Fibroblast of villous mesenchyme (primary cell): ENCODE results near the gene MLLT3. TPM values are rescaled to one million over a fixed set of nuclear protein-coding genes. Genes with fewer than 3 reads are reported as not detected.

ENCODE experiments used
- DNase-seq: peaks from one replicate; pipeline ENCODE4 v3.0.0-alpha.2; 2010; ENCODE audit warnings: low read depth
- H3K4me3 ChIP-seq: 2 replicates; pipeline ENCODE4 v1.5.1; 2011; ENCODE audit warnings: low read depth, mild to moderate bottlenecking, low read length
- total RNA-seq: library from RNA; depleted of rRNA; stranded (reverse); fragments of >200 nt; gene quantifications from 2 replicates; pipeline ENCODE4 v1.2.3, GENCODE V29; 2012
- TF ChIP-seq, protein P1 (sequence below): IDR thresholded peaks from 2 replicates; pipeline ENCODE4 v1.5.1; 2012; ENCODE audit warnings: low read depth, mild to moderate bottlenecking, low read length; ENCODE audit not compliant: insufficient read depth

The MLLT3 gene
- 23.5 and 44.9 TPM in 2 replicates for total RNA-seq

GRCh38 chr9:20622330-20623020 lies at the start of gene MLLT3:
Gene MLLT3, minus strand, starts transcription at chr9:20622499.
- peak within 1 kb of the TSS; percentile 94 for H3K4me3 ChIP-seq
- TF ChIP-seq, protein P1, sequence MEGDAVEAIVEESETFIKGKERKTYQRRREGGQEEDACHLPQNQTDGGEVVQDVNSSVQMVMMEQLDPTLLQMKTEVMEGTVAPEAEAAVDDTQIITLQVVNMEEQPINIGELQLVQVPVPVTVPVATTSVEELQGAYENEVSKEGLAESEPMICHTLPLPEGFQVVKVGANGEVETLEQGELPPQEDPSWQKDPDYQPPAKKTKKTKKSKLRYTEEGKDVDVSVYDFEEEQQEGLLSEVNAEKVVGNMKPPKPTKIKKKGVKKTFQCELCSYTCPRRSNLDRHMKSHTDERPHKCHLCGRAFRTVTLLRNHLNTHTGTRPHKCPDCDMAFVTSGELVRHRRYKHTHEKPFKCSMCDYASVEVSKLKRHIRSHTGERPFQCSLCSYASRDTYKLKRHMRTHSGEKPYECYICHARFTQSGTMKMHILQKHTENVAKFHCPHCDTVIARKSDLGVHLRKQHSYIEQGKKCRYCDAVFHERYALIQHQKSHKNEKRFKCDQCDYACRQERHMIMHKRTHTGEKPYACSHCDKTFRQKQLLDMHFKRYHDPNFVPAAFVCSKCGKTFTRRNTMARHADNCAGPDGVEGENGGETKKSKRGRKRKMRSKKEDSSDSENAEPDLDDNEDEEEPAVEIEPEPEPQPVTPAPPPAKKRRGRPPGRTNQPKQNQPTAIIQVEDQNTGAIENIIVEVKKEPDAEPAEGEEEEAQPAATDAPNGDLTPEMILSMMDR = peak; percentile 1
- peak; percentile 96 for DNase-seq

- no peak for DNase-seq
- no peak overlapping the region for H3K4me3 ChIP-seq
- TF ChIP-seq, protein P1 = no peak
These were observed 49.3 kb upstream of the MLLT3 start for GRCh38 chr9:20671635-20672034.

- TF ChIP-seq, protein P1 = no peak
- no peak overlapping the region for H3K4me3 ChIP-seq
- no peak for DNase-seq
These were observed 48.1 kb upstream of the MLLT3 start for GRCh38 chr9:20670395-20670794.

DNA sequence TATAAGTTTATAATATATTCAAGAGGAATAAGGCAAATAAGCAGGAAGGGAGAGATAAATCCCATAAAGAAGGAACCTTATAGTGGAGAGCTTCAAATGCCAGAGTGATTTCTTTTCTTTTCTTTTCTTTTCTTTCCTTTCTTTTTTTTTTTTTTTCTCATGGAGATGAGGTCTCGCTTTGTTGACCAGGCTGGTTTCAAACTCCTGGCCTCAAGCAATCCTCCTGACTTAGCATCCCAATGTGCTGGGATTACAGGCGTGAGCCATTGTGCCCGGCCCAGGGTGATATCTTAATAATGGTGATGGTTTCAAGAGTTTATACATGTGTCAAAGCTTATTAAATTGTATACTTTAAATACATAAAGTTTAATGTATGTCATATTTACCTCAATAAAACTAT lies 42.2 kb upstream of the MLLT3 start:
- no peak for DNase-seq
- no peak overlapping the region for H3K4me3 ChIP-seq
- TF ChIP-seq, protein P1 = no peak

GRCh38 chr9:20663133-20663532 lies 40.8 kb upstream of the MLLT3 start:
- no peak overlapping the region for H3K4me3 ChIP-seq
- TF ChIP-seq, protein P1 = no peak
- DNase-seq = no peak

GRCh38 chr9:20662156-20662555 lies 39.9 kb upstream of the MLLT3 start:
- TF ChIP-seq, protein P1 = no peak
- no peak overlapping the region for H3K4me3 ChIP-seq
- DNase-seq = no peak
